K562 (cell line): ENCODE data around the gene GFAP. TPM values are rescaled to one million over a fixed set of nuclear protein-coding genes. Genes with fewer than 3 reads are reported as not detected.

Source experiments
- ATAC-seq: fragments of 200-7000 bp; cut with Tn5 transposase; 3 replicates; pipeline ENCODE4 v1.9.1; 2020; ENCODE audit warnings: moderate library complexity
- BruUV-seq: library from RNA; stranded (reverse); fragments of 400-500 nt; replicated peaks from 2 replicates; lab custom pipeline; 2021; lab: Mats Ljungman, UMichigan
- CTCF ChIA-PET: fragments of 300-600 bp; formaldehyde crosslinking; extraction: SDS; loops from one replicate; lab custom pipeline; 2021; ENCODE audit warnings: low intra/inter-chr PET ratio; lab: Yijun Ruan, JAX
- POLR2A ChIA-PET: fragments of 300-600, 350-650 bp; sonication (Branson Sonifier 250); formaldehyde crosslinking; extraction: SDS; loops from one replicate; lab custom pipeline; 2021; ENCODE audit warnings: antibody characterized with exemption, inconsistent platforms; lab: Yijun Ruan, JAX
- DNase-seq, 4 experiments: peaks; one replicate each; pipeline versions ENCODE4 v3.0.0 to v3.0.0-alpha.2; 2011 to 2018; ENCODE audit warnings: low spot score in 3 of 4, mixed read lengths in 3 of 4; ENCODE audit errors: extremely low read depth in 1 of 4
- FAIRE-seq: peaks from 2 replicates; lab custom pipeline; 2011; peaks lifted over from hg19 to GRCh38; lab: Jason Lieb, UNC
- H2AFZ ChIP-seq: 2 replicates; pipeline ENCODE4 v1.6.0; 2011; ENCODE audit warnings: low read depth, low read length, control low read depth, inconsistent platforms
- H3K27ac ChIP-seq: fragments of 200-600 bp; 3 replicates; pipeline ENCODE4 v1.8.0; 2011; ENCODE audit warnings: low read depth, mild to moderate bottlenecking, control low read depth, inconsistent platforms, low read length, moderate library complexity, mixed read lengths; ENCODE audit errors: extremely low read depth
- H3K27me3 ChIP-seq, 2 experiments: fragments of 300-600 bp in 1 of 2; 2 replicates in 1 of 2; 3 replicates in 1 of 2; pipeline versions ENCODE4 v1.6.0 to v1.8.0; 2011; ENCODE audit warnings: inconsistent platforms in 2 of 2, low read length in 2 of 2, mild to moderate bottlenecking in 1 of 2, mixed read lengths in 1 of 2, moderate library complexity in 1 of 2; ENCODE audit not compliant: control insufficient read depth in 2 of 2, insufficient read depth in 2 of 2
- H3K36me3 ChIP-seq: fragments of 300-600 bp; 3 replicates; pipeline ENCODE4 v1.8.0; 2011; ENCODE audit warnings: mild to moderate bottlenecking, low read length, inconsistent platforms; ENCODE audit not compliant: control insufficient read depth, insufficient read depth
- H3K4me1 ChIP-seq, 2 experiments: fragments of 200-600 bp in 1 of 2; replicated peaks in 1 of 2; 2 replicates in 1 of 2; 3 replicates in 1 of 2; pipeline versions ENCODE4 v1.5.1 to v1.8.0; 2011; ENCODE audit warnings: inconsistent platforms in 2 of 2, low read length in 2 of 2, mild to moderate bottlenecking in 1 of 2, mixed read lengths in 1 of 2, moderate library complexity in 1 of 2; ENCODE audit not compliant: control insufficient read depth in 2 of 2, insufficient read depth in 2 of 2
- H3K4me2 ChIP-seq: 2 replicates; pipeline ENCODE4 v1.6.1; 2011; ENCODE audit warnings: low read length, control low read depth, inconsistent platforms, mixed read lengths; ENCODE audit not compliant: insufficient read depth
- H3K4me3 ChIP-seq: fragments of 200-600 bp; sonication (generic), shearing (Covaris generic); 2 replicates; pipeline ENCODE4 v1.5.1; 2016; ENCODE audit warnings: control low read depth, inconsistent platforms
- H3K79me2 ChIP-seq: fragments of 200-600 bp; 3 replicates; pipeline ENCODE4 v1.8.0; 2011; ENCODE audit warnings: low read length, inconsistent platforms; ENCODE audit not compliant: control insufficient read depth, insufficient read depth
- H3K9ac ChIP-seq, 2 experiments: 2 replicates each; pipeline versions ENCODE4 v1.6.0 to v1.6.1; 2011; ENCODE audit warnings: low read depth in 2 of 2, low read length in 2 of 2, control low read depth in 1 of 2, inconsistent platforms in 1 of 2, mild to moderate bottlenecking in 1 of 2, mixed read lengths in 1 of 2; ENCODE audit not compliant: insufficient read depth in 1 of 2
- H3K9me1 ChIP-seq: one replicate; pipeline ENCODE4 v1.6.0; 2011; ENCODE audit warnings: inconsistent platforms, mild to moderate bottlenecking, low read length, moderate library complexity; ENCODE audit not compliant: control insufficient read depth, insufficient read depth
- H3K9me3 ChIP-seq: replicated peaks from 2 replicates; pipeline ENCODE4 v1.5.1; 2011; ENCODE audit warnings: low read depth, low read length, inconsistent platforms; ENCODE audit not compliant: control insufficient read depth, insufficient read depth
- H4K20me1 ChIP-seq: replicated peaks from 2 replicates; pipeline ENCODE4 v1.6.1; 2011; ENCODE audit warnings: low read length, inconsistent platforms, mixed read lengths; ENCODE audit not compliant: control insufficient read depth, insufficient read depth
- BACH1 ChIP-seq: fragments of 200-800 bp; sonication (Bioruptor generic); IDR thresholded peaks from 2 replicates; pipeline ENCODE4 v1.6.1; 2016; ENCODE audit warnings: missing genetic modification characterization, missing compliant biosample characterization
- BRF2 ChIP-seq: IDR thresholded peaks from 3 replicates; pipeline ENCODE4 v1.6.1; 2011; ENCODE audit warnings: borderline replicate concordance, mild to moderate bottlenecking; ENCODE audit not compliant: insufficient read length, insufficient read depth
- CHAMP1 ChIP-seq: fragments of 450-650 bp; IDR thresholded peaks from 2 replicates; pipeline ENCODE4 v1.6.1; 2016; ENCODE audit warnings: mild to moderate bottlenecking
- FOXP4 ChIP-seq: sonication (generic); formaldehyde crosslinking; IDR thresholded peaks from 2 replicates; pipeline ENCODE4 v1.8.0; 2022; ENCODE audit warnings: mild to moderate bottlenecking, missing genetic modification reagents, borderline replicate concordance
- ILF3 ChIP-seq: fragments of 450-650 bp; IDR thresholded peaks from 2 replicates; pipeline ENCODE4 v1.6.1; 2018; ENCODE audit warnings: antibody characterized with exemption, mild to moderate bottlenecking, moderate library complexity, borderline replicate concordance
- ILK ChIP-seq: fragments of 450-650 bp; IDR thresholded peaks from 2 replicates; pipeline ENCODE4 v1.6.1; 2016; ENCODE audit warnings: missing genetic modification characterization, low read depth, mild to moderate bottlenecking, missing compliant biosample characterization, moderate library complexity, borderline replicate concordance
- KAT7 ChIP-seq: sonication (generic); formaldehyde crosslinking; IDR thresholded peaks from 2 replicates; pipeline ENCODE4 v1.8.0; 2022; ENCODE audit warnings: missing genetic modification reagents, mild to moderate bottlenecking, borderline replicate concordance
- PPARD ChIP-seq: fragments of 250-450 bp; sonication (Bioruptor Pico); IDR thresholded peaks from 2 replicates; pipeline ENCODE4 v1.8.0; 2022; ENCODE audit warnings: inconsistent platforms, mild to moderate bottlenecking, moderate library complexity
- RBM25 ChIP-seq: fragments of 200-400 bp; formaldehyde crosslinking; IDR thresholded peaks from 2 replicates; pipeline ENCODE4 v1.6.1; 2018; ENCODE audit warnings: low read length, low read depth, moderate library complexity; ENCODE audit not compliant: severe bottlenecking
- SPI1 ChIP-seq: IDR thresholded peaks from 2 replicates; pipeline ENCODE4 v1.6.1; 2011; ENCODE audit warnings: low read depth, low read length, control low read depth, borderline replicate concordance
- ZBTB12 ChIP-seq: fragments of 250-450 bp; sonication (Bioruptor Pico); IDR thresholded peaks from 2 replicates; pipeline ENCODE4 v1.4.0; 2020
- ZC3H4 ChIP-seq: sonication (generic); formaldehyde crosslinking; IDR thresholded peaks from 2 replicates; pipeline ENCODE4 v1.9.0; 2021; ENCODE audit warnings: missing genetic modification reagents, borderline replicate concordance
- ZNF175 ChIP-seq: fragments of 200-800 bp; sonication (Bioruptor generic); IDR thresholded peaks from 2 replicates; pipeline ENCODE4 v1.6.1; 2016; ENCODE audit warnings: low read depth, mild to moderate bottlenecking, missing genetic modification characterization, missing compliant biosample characterization
- ZZZ3 ChIP-seq: fragments of 450-650 bp; IDR thresholded peaks from 2 replicates; pipeline ENCODE4 v1.6.1; 2016; ENCODE audit warnings: antibody characterized with exemption, mild to moderate bottlenecking, moderate library complexity
- WGBS: fragments of 100-300 bp; shearing (Covaris generic); methylation state at CpG from one replicate; pipeline ENCODE4 v1.1.6; 2016; ENCODE audit warnings: low coverage, mixed read lengths; ENCODE audit not compliant: insufficient coverage; ENCODE audit errors: missing lambda C conversion rate; 5-methylcytosine and 5-hydroxymethylcytosine counted together
- in situ Hi-C: fragments of 300-500 bp; cut with MboI; formaldehyde crosslinking; loops from 4 replicates; pipeline ENCODE4 v1.15.0; 2018; ENCODE audit warnings: inconsistent platforms, mixed read lengths
- intact Hi-C: fragments of 100-400 bp; cut with micrococcal nuclease; formaldehyde crosslinking; loops from 2 replicates; pipeline ENCODE4 v1.14.2; 2022
- polyA plus RNA-seq, 8 experiments: library from polyadenylated mRNA; depleted of rRNA in 4 of 8; stranded (reverse) in 5 of 8; unstranded in 3 of 8; fragments of >200 nt; fragmentation: Nextera tagmentation in 2 of 8; fragmentation: Illumina TruSeq in 1 of 8; extraction: Ambion mirVana in 2 of 8; extraction: Trizol in 1 of 8; gene quantifications; 2 replicates each; pipeline versions ENCODE4 v1.2.1 to v1.2.3, GENCODE V29; 2011 to 2014; ENCODE audit warnings: inconsistent platforms in 1 of 8, missing spikeins in 1 of 8
- total RNA-seq, 7 experiments: library from RNA; depleted of rRNA in 6 of 7; stranded (reverse); fragments of >200 nt in 6 of 7; fragmentation: Illumina TruSeq in 2 of 7; extraction: Trizol in 2 of 7; gene quantifications; 2 replicates each; pipeline versions ENCODE4 v1.2.1 to v1.2.3, GENCODE V29; 2011 to 2021; ENCODE audit warnings: low replicate concordance in 1 of 7

GFAP gene
- total and polyA plus RNA-seq, 9 of the 15 experiments (the other 6 are each of a cell fraction or from before 2014, with no cell fraction given) = 0.07 to 1.4 (median 0.60) TPM; not detected in 1

GRCh38 chr17:44948315-44948795, 33.1 kb upstream of the GFAP start:
- no TSS peak for BruUV-seq
- Histone ChIP-seq H3K4me2 (peak overlapping the region; percentile 98), H2AFZ (peak overlapping the region; percentile 99), H3K9me3 (no peaks in the 10 kb centered on the region), H3K36me3 (peaks cover 27% of the 10 kb centered on the region), H3K27me3 (peaks cover 0 to 4% of the 10 kb centered on the region in 2 experiments; a peak in 2 of 5 replicates), H3K4me3 (peak overlapping the region; percentile 81), H3K9me1 (no peaks in the 10 kb centered on the region), H3K27ac (peak overlapping the region; percentile 87), H3K79me2 (peaks cover 47% of the 10 kb centered on the region), H4K20me1 (no peaks in the 10 kb centered on the region), H3K9ac (peak overlapping the region; percentile 93; a peak in 3 of 4 replicates), H3K4me1 (peaks cover 5 to 20% of the 10 kb centered on the region in 2 experiments; a peak in 3 of 5 replicates)
- intact Hi-C loops (no loop called here), in situ Hi-C loops (no loop called here)
- DNase-seq = no peak
- WGBS = 82% methylated on average over 7 of the region's 7 CpGs
- no peak for FAIRE-seq
- ATAC-seq = no peak
- CTCF ChIA-PET = interaction anchor here (1.2 kb wide), 1 partner anchor 71 kb away, joined by 3 read pairs; no protein-coding TSS in a partner anchor
- POLR2A ChIA-PET = interaction anchor here (0.5 kb wide), 1 partner anchor 55 kb away, joined by 4 read pairs; no protein-coding TSS in a partner anchor
- TF ChIP-seq ILF3 (no peak), SPI1 (no peak), FOXP4 (CRISPR knock-in tag) (peak; percentile 58; the same call in 1 of the 2 replicates), BRF2 (no peak), KAT7 (CRISPR knock-in tag) (no peak), ZC3H4 (no peak), BACH1 (tag) (no peak), ZZZ3 (no peak), PPARD (no peak), ILK (tag) (no peak), CHAMP1 (no peak), ZBTB12 (CRISPR knock-in tag) (no peak), RBM25 (peak; percentile 90), ZNF175 (CRISPR knock-in tag) (0 out of 2 replicates have a peak, but pooled peaks have one; percentile 21)
